HepG2 (cell line): Measurements from ENCODE around the gene DLX5. TPM values are rescaled to one million over a fixed set of nuclear protein-coding genes. Genes with fewer than 3 reads are reported as not detected.

Experiments
- HDAC2 ChIP-seq: sonication (generic); formaldehyde crosslinking; IDR thresholded peaks from 2 replicates; pipeline ENCODE4 v1.4.0; 2020; ENCODE audit warnings: missing genetic modification reagents
- HMG20B ChIP-seq: conservative IDR thresholded peaks from 2 replicates; pipeline ENCODE4 v1.6.1; 2016; ENCODE audit warnings: missing genetic modification reagents, missing compliant biosample characterization
- HOXA9 ChIP-seq: sonication (generic); formaldehyde crosslinking; IDR thresholded peaks from 2 replicates; pipeline ENCODE4 v1.8.1; 2022; ENCODE audit warnings: missing genetic modification reagents, mild to moderate bottlenecking, moderate library complexity, borderline replicate concordance
- KDM5B ChIP-seq: sonication (generic); formaldehyde crosslinking; IDR thresholded peaks from 2 replicates; pipeline ENCODE4 v1.4.0; 2020; ENCODE audit warnings: missing genetic modification reagents, mild to moderate bottlenecking, borderline replicate concordance
- MBD4 ChIP-seq: IDR thresholded peaks from 2 replicates; pipeline ENCODE4 v1.6.1; 2012; ENCODE audit warnings: low read length, inconsistent platforms, borderline replicate concordance
- MIER3 ChIP-seq: IDR thresholded peaks from 2 replicates; pipeline ENCODE4 v1.6.1; 2016; ENCODE audit warnings: missing compliant biosample characterization, borderline replicate concordance
- MZF1 ChIP-seq: sonication (generic); formaldehyde crosslinking; IDR thresholded peaks from 2 replicates; pipeline ENCODE4 v1.8.1; 2023; ENCODE audit warnings: mild to moderate bottlenecking, missing genetic modification reagents, borderline replicate concordance
- POLR2AphosphoS5 ChIP-seq: IDR thresholded peaks from 2 replicates; pipeline ENCODE4 v1.6.1; 2012; ENCODE audit warnings: low read depth, low read length
- PTBP1 ChIP-seq: fragments of 200-400 bp; formaldehyde crosslinking; IDR thresholded peaks from 2 replicates; pipeline ENCODE4 v1.6.1; 2018; ENCODE audit warnings: low read length, low read depth; ENCODE audit not compliant: poor library complexity, severe bottlenecking
- RBAK ChIP-seq: sonication (generic); formaldehyde crosslinking; IDR thresholded peaks from 2 replicates; pipeline ENCODE4 v1.5.1; 2020; ENCODE audit warnings: mild to moderate bottlenecking, missing genetic modification reagents
- SMARCE1 ChIP-seq: fragments of 450-650 bp; IDR thresholded peaks from 2 replicates; pipeline ENCODE4 v1.6.1; 2017; ENCODE audit warnings: borderline replicate concordance
- XRCC5 ChIP-seq: fragments of 200-400 bp; formaldehyde crosslinking; optimal IDR thresholded peaks from 2 replicates; pipeline ENCODE3; 2017; ENCODE audit warnings: mild to moderate bottlenecking, low read length
- ZMYM2 ChIP-seq: sonication (generic); formaldehyde crosslinking; IDR thresholded peaks from 2 replicates; pipeline ENCODE4 v1.8.0; 2022; ENCODE audit warnings: mild to moderate bottlenecking, missing genetic modification reagents
- ZNF12 ChIP-seq: sonication (generic); formaldehyde crosslinking; IDR thresholded peaks from 2 replicates; pipeline ENCODE4 v1.5.0; 2020; ENCODE audit warnings: missing genetic modification reagents
- ZNF329 ChIP-seq: sonication (generic); formaldehyde crosslinking; IDR thresholded peaks from 2 replicates; pipeline ENCODE4 v1.9.0; 2021; ENCODE audit warnings: low read depth, mild to moderate bottlenecking, missing genetic modification reagents
- ZNF552 ChIP-seq: sonication (generic); formaldehyde crosslinking; IDR thresholded peaks from 2 replicates; pipeline ENCODE4 v1.9.0; 2022; ENCODE audit warnings: missing genetic modification reagents, mild to moderate bottlenecking, borderline replicate concordance
- ZNF629 ChIP-seq: sonication (generic); formaldehyde crosslinking; conservative IDR thresholded peaks from 2 replicates; pipeline ENCODE4 v1.5.0; 2020; ENCODE audit warnings: missing genetic modification reagents
- ZNF83 ChIP-seq: sonication (generic); formaldehyde crosslinking; IDR thresholded peaks from 2 replicates; pipeline ENCODE4 v1.4.0; 2020; ENCODE audit warnings: missing genetic modification reagents, mild to moderate bottlenecking, borderline replicate concordance
- ZNF839 ChIP-seq: sonication (generic); formaldehyde crosslinking; IDR thresholded peaks from 2 replicates; pipeline ENCODE4 v1.4.0; 2020; ENCODE audit warnings: missing genetic modification reagents, mild to moderate bottlenecking, borderline replicate concordance
- polyA plus RNA-seq, 8 experiments: library from polyadenylated mRNA; depleted of rRNA in 3 of 8; stranded (reverse) in 7 of 8; unstranded in 1 of 8; fragments of >200 nt; fragmentation: Illumina TruSeq in 4 of 8; extraction: Trizol in 4 of 8; gene quantifications; 2 replicates each; pipeline versions ENCODE4 v1.2.1 to v1.2.3, GENCODE V29; 2011 to 2016; ENCODE audit warnings: low read depth in 4 of 8, missing spikeins in 1 of 8, mixed read lengths in 1 of 8; ENCODE audit not compliant: insufficient read depth in 1 of 8
- total RNA-seq, 5 experiments: library from RNA; depleted of rRNA; stranded (reverse); fragments of >200 nt; fragmentation: Illumina TruSeq; extraction: Trizol; gene quantifications; 2 replicates each; pipeline ENCODE4 v1.2.3, GENCODE V29; 2016; ENCODE audit warnings: low read depth in 1 of 5
- TF ChIP-seq, protein P1 (sequence below): IDR thresholded peaks from 2 replicates; pipeline ENCODE4 v1.6.1; 2016; ENCODE audit warnings: mild to moderate bottlenecking
- TF ChIP-seq, protein P2 (sequence below): sonication (generic); formaldehyde crosslinking; IDR thresholded peaks from 2 replicates; pipeline ENCODE4 v1.8.1; 2022; ENCODE audit warnings: mild to moderate bottlenecking, missing genetic modification reagents
- TF ChIP-seq, protein P3 (sequence below): sonication (generic); formaldehyde crosslinking; IDR thresholded peaks from 2 replicates; pipeline ENCODE4 v1.4.0; 2020; ENCODE audit warnings: missing genetic modification reagents
- TF ChIP-seq, protein P4 (sequence below): sonication (generic); formaldehyde crosslinking; IDR thresholded peaks from 2 replicates; pipeline ENCODE4 v1.4.0; 2020; ENCODE audit warnings: missing genetic modification reagents
- TF ChIP-seq, protein P5 (sequence below): sonication (generic); formaldehyde crosslinking; conservative IDR thresholded peaks from 2 replicates; pipeline ENCODE4 v1.8.0; 2022; ENCODE audit warnings: mild to moderate bottlenecking, moderate library complexity, missing genetic modification reagents

The DLX5 gene
- total and polyA plus RNA-seq, 2 of the 13 experiments (the other 11 are each of a cell fraction or from before 2014, with no cell fraction given) = not detected

DNA sequence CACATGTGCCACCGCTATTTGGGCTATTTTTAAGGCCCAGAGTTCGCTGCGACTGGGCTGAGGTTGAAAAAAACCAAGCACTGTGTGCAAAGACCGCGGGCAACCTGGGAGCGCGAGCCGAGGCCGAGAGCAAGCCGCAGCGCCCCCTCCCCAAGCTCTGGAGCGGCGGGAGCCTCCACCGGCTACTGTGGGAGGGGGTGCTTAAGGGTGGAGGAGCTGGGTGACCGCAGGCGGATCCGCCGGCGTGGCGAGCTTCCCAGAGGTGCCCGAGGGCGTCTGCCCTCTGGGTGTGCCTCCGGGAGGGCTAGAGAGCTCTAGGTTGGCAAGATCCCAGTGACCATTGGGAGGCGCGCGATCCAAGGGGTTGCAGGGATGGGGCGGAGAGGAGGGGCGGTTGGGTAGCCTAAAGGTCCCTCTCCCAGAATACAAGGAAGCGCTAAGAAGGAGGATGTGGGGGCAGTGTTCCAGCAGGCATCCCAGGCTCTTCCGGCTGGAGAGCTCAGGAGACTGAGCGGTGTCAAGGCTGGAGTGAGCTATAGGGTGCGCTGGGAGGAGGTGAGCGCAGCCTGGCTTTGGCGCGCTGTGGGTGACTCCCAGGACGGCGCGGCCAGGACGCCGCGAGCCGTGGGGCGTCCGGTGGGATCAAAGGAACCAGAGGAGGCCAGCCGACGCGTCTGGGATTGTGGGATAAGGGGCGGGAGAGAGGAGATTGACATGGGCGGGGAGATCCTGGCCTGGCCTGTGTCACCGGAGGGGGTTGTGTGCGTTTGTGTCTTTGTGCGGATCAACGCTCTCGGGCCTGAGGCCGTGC lies 8.0 kb downstream of the DLX5 start (continued):
- TF ChIP-seq, protein P1, sequence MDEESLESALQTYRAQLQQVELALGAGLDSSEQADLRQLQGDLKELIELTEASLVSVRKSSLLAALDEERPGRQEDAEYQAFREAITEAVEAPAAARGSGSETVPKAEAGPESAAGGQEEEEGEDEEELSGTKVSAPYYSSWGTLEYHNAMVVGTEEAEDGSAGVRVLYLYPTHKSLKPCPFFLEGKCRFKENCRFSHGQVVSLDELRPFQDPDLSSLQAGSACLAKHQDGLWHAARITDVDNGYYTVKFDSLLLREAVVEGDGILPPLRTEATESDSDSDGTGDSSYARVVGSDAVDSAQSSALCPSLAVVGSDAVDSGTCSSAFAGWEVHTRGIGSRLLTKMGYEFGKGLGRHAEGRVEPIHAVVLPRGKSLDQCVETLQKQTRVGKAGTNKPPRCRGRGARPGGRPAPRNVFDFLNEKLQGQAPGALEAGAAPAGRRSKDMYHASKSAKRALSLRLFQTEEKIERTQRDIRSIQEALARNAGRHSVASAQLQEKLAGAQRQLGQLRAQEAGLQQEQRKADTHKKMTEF = peak; percentile 77
- TF ChIP-seq, protein P2, sequence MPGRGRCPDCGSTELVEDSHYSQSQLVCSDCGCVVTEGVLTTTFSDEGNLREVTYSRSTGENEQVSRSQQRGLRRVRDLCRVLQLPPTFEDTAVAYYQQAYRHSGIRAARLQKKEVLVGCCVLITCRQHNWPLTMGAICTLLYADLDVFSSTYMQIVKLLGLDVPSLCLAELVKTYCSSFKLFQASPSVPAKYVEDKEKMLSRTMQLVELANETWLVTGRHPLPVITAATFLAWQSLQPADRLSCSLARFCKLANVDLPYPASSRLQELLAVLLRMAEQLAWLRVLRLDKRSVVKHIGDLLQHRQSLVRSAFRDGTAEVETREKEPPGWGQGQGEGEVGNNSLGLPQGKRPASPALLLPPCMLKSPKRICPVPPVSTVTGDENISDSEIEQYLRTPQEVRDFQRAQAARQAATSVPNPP (CRISPR knock-in tag) = peak; percentile 81; the same call in 1 of the 2 replicates
- TF ChIP-seq ZNF552 = peak; percentile 36; the same call in 1 of the 2 replicates
- TF ChIP-seq ZNF629 (CRISPR knock-in tag) = 0 out of 2 replicates have a peak, but pooled peaks have one; percentile 29
- TF ChIP-seq, protein P3, sequence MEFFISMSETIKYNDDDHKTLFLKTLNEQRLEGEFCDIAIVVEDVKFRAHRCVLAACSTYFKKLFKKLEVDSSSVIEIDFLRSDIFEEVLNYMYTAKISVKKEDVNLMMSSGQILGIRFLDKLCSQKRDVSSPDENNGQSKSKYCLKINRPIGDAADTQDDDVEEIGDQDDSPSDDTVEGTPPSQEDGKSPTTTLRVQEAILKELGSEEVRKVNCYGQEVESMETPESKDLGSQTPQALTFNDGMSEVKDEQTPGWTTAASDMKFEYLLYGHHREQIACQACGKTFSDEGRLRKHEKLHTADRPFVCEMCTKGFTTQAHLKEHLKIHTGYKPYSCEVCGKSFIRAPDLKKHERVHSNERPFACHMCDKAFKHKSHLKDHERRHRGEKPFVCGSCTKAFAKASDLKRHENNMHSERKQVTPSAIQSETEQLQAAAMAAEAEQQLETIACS (CRISPR knock-in tag) = peak; percentile 50; the same call in 1 of the 2 replicates
- peak; percentile 9; the same call in 1 of the 2 replicates for TF ChIP-seq HMG20B (CRISPR knock-in tag)
- peak; percentile 90; the same call in 1 of the 2 replicates for TF ChIP-seq ZNF839 (CRISPR knock-in tag)
- TF ChIP-seq POLR2AphosphoS5 = 0 out of 2 replicates have a peak, but pooled peaks have one; percentile 64
- TF ChIP-seq MIER3 (CRISPR knock-in tag) = no peak
- TF ChIP-seq XRCC5 = peak; percentile 46
- TF ChIP-seq, protein P4, sequence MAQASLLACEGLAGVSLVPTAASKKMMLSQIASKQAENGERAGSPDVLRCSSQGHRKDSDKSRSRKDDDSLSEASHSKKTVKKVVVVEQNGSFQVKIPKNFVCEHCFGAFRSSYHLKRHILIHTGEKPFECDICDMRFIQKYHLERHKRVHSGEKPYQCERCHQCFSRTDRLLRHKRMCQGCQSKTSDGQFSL (CRISPR knock-in tag) = peak; percentile 66
- TF ChIP-seq ZMYM2 (CRISPR knock-in tag) = no peak
- no peak for TF ChIP-seq MBD4
- TF ChIP-seq HOXA9 (CRISPR knock-in tag) = no peak
- TF ChIP-seq, protein P5, sequence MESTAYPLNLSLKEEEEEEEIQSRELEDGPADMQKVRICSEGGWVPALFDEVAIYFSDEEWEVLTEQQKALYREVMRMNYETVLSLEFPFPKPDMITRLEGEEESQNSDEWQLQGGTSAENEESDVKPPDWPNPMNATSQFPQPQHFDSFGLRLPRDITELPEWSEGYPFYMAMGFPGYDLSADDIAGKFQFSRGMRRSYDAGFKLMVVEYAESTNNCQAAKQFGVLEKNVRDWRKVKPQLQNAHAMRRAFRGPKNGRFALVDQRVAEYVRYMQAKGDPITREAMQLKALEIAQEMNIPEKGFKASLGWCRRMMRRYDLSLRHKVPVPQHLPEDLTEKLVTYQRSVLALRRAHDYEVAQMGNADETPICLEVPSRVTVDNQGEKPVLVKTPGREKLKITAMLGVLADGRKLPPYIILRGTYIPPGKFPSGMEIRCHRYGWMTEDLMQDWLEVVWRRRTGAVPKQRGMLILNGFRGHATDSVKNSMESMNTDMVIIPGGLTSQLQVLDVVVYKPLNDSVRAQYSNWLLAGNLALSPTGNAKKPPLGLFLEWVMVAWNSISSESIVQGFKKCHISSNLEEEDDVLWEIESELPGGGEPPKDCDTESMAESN = peak; percentile 38; the same call in 1 of the 2 replicates
- TF ChIP-seq HDAC2 = peak; percentile 50; the same call in 1 of the 2 replicates
- 0 out of 2 replicates have a peak, but pooled peaks have one; percentile 36 for TF ChIP-seq ZNF329 (CRISPR knock-in tag)
- no peak for TF ChIP-seq MZF1 (CRISPR knock-in tag)
- no peak for TF ChIP-seq ZNF12 (CRISPR knock-in tag)
- peak; percentile 23; the same call in 1 of the 2 replicates for TF ChIP-seq ZNF83 (CRISPR knock-in tag)
- TF ChIP-seq PTBP1 = no peak
- 0 out of 2 replicates have a peak, but pooled peaks have one; percentile 15 for TF ChIP-seq RBAK (CRISPR knock-in tag)
- no peak for TF ChIP-seq SMARCE1
- peak; percentile 72; the same call in 1 of the 2 replicates for TF ChIP-seq KDM5B (CRISPR knock-in tag)
